ENCODE measurements around the gene OCA2.

OCA2 gene

GRCh38 chr15:28104326-28104725 lies 5.2 kb upstream of the OCA2 start:
- DNase-seq (ENCODE audit: low read depth, low spot score) = no peak

DNA sequence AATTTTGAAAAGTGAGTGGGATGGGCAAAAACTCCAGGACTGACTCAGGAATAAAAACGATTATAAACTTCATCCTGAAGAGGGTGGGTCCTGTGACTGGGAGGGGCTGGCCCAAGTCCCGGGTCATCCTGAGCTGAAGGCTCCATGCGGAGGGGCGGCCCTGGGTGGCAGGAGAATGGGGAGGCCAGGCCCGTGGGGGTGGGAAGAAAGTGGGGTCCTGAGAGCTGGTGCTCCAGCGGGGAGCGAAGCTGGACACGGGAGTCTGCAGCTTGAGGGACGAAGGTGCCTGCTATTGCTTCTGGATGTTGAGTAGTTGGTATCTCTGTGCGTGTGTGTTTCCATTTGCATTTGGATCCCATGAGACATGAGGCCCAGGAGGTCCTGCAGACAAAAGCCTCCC lies 4.7 kb upstream of the OCA2 start:
- no peak for DNase-seq (ENCODE audit: low read depth, low spot score)

- no peak for DNase-seq (ENCODE audit: low read depth, low spot score)
These were observed 2.9 kb upstream of the OCA2 start for GRCh38 chr15:28101983-28102441.

GRCh38 chr15:28101201-28101600 lies 2.1 kb upstream of the OCA2 start:
- DNase-seq (ENCODE audit: low read depth, low spot score) = no peak

DNA sequence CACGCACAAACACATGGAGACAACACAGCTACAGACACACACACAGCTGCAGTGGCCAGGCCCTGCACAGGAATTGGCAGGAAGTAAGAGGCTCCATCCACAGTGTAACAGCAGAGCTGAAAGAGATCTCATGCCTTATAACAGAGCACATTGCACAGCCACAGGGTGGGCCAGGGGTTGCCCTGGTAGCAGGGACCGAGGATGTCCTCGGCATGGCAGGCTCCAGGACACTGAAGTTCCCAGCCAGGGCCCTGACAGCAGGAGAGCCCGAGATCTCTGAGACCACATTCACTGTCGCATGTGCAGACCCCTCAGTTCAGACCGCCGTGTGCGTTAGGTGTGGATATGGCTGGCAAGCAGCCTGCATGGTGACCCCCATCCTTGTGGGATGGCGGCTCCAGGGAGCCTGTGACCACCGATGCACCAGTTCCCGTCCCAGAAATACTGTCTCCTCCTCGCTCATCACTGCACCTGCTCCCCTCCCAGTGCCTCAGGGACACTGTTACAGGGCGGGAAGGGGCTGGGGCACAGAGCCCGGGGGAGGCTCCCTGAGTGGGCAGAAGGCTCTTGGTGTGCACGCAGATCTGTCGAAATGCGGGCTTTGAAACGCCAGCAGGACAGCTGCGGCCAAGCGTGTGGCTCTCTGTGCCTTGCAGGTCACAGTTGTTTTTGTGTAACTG lies 1.5 kb upstream of the OCA2 start:
- DNase-seq (ENCODE audit: low read depth, low spot score) = no peak

DNA sequence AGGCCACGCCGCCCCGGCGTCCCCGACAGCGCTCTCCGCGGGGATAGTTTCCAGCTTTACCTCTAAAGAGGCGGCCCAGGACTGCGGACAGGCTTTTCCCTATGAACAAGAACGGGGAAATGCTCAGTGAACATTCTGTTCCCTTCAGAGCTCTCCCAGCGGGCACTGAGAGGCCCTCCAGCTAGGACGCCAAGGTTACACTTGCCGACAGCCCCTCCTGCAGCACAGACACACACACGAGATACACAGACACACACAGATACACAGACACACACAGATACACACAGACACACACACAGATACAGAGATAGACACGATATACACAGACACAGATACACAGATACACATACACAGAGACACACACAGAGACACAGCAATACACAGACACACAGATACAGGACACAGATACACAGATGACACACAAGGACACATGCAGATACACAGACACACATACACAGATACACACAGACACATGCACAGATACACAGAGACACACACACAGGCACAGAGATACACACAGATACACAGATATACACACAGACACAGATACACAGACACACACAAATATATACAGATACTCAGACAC lies 533 bp upstream of the OCA2 start:
- DNase-seq (ENCODE audit: low read depth, low spot score) = no peak

GRCh38 chr15:28098360-28098765 lies 752 bp downstream of the OCA2 start:
- DNase-seq (ENCODE audit: low read depth, low spot score) = no peak

DNA sequence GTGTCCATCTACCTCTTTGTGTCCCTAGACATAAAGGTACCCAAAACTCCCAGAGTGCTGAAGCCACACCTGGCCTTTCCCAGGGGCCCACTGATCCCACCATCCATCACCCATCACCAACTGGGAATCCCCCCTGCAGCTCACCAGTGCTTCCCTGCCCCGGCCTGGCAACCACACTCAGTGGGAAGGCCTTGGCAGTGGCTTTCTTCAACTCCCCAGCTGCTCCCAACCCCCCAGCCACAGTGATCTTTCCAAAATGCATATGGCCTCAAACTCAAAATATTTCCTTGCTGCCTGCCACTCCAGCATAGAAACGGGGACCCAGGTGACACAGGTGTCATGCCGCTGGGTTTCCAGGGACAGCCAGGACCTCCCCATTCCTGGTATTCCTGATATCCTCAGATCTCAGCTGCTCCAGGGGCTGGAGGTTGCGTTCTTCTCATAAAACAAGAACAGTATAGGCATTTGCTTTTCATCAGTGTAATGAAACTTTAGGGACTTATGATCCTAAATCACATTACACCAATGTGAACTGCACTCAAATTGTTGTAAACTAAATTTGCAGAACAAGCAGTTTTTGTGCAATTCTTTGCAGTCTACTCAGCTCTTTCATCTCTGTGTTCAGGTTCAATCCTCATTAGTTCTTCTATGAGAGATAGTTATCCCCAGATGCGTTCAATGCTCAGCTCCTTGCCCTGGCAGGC lies 1.3 kb downstream of the OCA2 start:
- DNase-seq (ENCODE audit: low read depth, low spot score) = no peak

DNA sequence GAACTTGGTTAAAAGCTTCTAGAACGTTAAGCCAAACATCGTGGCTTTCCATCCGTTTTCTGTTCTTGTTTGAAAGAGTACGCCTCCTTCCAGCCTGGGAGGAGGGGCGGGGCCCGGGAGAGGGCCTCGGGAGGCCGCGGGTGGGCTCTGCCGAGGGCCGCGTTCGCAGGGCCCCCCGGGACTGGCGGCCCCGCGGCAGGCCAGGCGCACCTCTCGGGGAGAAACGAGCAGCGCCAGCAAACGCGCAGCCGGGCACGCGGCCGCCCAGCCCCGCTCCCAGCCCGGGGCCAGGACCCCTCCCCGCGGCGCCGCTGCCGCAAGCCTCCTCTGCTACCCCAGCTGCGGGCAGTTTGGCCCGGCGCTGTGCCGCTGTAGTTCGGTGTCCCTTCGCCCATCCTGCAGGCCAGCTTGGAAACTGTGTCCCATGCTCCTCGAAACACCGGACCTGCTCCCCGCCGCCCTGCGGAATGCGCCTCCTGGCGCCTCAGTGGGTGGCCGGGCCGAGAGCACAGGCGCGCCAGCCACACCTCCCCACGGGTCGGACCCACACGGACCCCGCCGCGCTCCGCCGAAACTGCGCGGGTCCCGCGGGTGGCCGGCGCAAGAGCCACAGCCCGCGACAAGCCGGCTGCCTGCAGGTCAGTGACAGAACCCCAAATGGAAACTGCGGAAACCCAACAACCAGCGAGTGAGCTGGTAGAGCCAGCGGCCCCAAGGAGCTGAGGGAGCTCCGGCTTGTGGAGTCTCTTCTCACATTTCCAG lies 2.3 kb downstream of the OCA2 start:
- no peak for DNase-seq (ENCODE audit: low read depth, low spot score)

- DNase-seq (ENCODE audit: low read depth, low spot score) = no peak
These were observed 2.8 kb downstream of the OCA2 start for GRCh38 chr15:28096411-28096669.

GRCh38 chr15:28094732-28095521 lies 4.2 kb downstream of the OCA2 start:
- DNase-seq (ENCODE audit: low read depth, low spot score) = no peak

GRCh38 chr15:28093752-28094535 lies 5.2 kb downstream of the OCA2 start:
- DNase-seq (ENCODE audit: low read depth, low spot score) = no peak

- no peak for DNase-seq (ENCODE audit: low read depth, low spot score)
These were observed 7.8 kb downstream of the OCA2 start for GRCh38 chr15:28091313-28091712.

- no peak for DNase-seq (ENCODE audit: low read depth, low spot score)
These were observed 12.9 kb downstream of the OCA2 start for GRCh38 chr15:28086175-28086703.

GRCh38 chr15:28085489-28086174 lies 13.5 kb downstream of the OCA2 start:
- no peak for DNase-seq (ENCODE audit: low read depth, low spot score)

DNA sequence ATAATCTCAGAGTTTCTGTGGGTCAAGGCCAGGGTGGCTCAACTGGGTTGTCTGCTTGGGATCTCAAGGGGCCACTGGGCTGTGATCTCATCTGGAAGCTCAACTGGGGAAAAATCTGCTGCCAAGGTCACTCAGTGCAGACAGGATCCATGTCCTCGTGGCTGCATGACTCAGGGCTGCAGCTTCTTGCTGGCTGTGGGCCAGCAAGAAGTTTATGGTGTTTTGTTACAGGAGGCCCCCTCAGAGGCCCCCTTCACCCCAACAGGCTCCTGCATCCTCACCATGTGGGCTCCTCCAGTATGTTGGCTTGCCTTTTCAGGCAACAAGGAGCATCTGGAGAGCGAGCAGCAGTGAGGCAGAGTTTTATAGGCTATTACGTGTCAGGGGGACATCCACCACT lies 14.6 kb downstream of the OCA2 start:
- no peak for DNase-seq (ENCODE audit: low read depth, low spot score)

DNA sequence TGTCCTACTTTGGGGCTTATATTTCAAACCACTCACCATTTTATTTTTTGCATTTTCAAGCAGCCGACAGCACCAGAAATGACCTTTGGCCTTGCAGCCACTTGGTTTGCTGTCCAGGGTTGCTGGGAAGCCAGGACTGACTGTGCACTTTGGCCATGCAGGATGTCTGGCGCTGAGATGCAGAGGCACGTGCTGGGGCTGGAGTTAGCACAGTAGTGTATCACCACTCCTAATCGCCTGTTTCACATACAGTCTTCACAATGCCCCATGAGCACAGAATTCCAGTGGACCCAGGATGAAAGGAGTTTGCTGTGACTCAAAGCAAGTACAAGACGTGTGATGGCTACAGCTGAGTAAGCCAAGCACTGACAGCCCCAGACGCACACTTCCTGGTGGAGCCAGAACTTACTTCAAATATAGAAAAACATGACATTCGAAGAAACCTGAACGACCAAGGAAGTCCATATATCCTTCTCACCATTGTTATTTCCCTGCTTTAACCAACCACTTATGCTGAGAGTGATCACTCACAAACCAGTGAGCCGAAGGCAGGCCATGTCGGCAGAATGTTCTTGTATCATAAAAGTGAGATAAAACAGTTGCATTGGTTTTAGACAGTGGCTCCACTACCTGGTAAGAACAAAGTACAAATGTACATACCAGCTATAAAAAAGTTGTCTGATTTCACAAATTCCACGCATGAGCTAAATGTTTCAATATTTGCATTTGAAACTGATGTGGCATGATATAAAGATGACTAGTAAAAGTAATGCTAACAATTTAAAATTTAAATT lies 16.0 kb downstream of the OCA2 start:
- DNase-seq (ENCODE audit: low read depth, low spot score) = no peak

- no peak for DNase-seq (ENCODE audit: low read depth, low spot score)
These were observed 17.5 kb downstream of the OCA2 start for GRCh38 chr15:28081594-28081993.

DNA sequence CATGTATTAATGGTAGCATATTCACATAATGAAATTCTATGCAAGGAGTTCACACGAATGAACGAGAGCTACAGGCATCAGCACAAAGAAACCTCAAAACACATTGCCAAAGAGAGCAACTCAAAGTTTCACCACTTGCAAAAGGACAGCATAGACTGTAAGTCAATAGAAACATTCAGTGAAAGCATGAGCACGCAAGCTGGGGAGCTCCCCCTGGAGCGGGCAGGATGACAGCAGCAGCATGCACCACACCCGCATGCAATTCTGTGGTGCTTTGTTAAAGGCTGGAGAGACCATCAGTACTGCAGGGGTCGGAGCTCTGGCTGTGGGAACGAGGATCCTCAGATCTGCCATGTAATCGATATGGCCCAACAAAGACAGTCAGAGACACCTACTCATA lies 18.7 kb downstream of the OCA2 start:
- no peak for DNase-seq (ENCODE audit: low read depth, low spot score)
